H9 (cell line): ENCODE results near the gene SLC35F3. TPM values are rescaled to one million over a fixed set of nuclear protein-coding genes. Genes with fewer than 3 reads are reported as not detected.

Source experiments
- DNase-seq: peaks from one replicate; pipeline ENCODE4 v3.0.0-alpha.2; 2017
- H2AFZ ChIP-seq: one replicate; pipeline ENCODE4 v1.6.1; 2013; ENCODE audit warnings: mild to moderate bottlenecking, low read length, control low read depth, moderate library complexity
- H2AK5ac ChIP-seq: 2 replicates; pipeline ENCODE4 v1.6.1; 2013; ENCODE audit warnings: low read length, control low read depth, mixed read lengths; ENCODE audit not compliant: insufficient read length
- H2BK120ac ChIP-seq: one replicate; pipeline ENCODE4 v1.6.1; 2013; ENCODE audit warnings: low read depth, mild to moderate bottlenecking, low read length, control low read depth, inconsistent platforms; ENCODE audit not compliant: poor library complexity, severe bottlenecking
- H2BK12ac ChIP-seq: 2 replicates; pipeline ENCODE4 v1.6.1; 2013; ENCODE audit warnings: low read length, control low read depth, mixed read lengths, low read depth; ENCODE audit not compliant: insufficient read length
- H2BK15ac ChIP-seq: 2 replicates; pipeline ENCODE4 v1.6.1; 2013; ENCODE audit warnings: low read depth, low read length, control low read depth
- H2BK20ac ChIP-seq: one replicate; pipeline ENCODE4 v1.6.1; 2013; ENCODE audit warnings: low read depth, mild to moderate bottlenecking, low read length, control low read depth, inconsistent platforms; ENCODE audit not compliant: poor library complexity, severe bottlenecking
- H2BK5ac ChIP-seq: 2 replicates; pipeline ENCODE4 v1.6.1; 2013; ENCODE audit warnings: low read length, control low read depth, mixed read lengths; ENCODE audit not compliant: insufficient read length
- H3K14ac ChIP-seq: 2 replicates; pipeline ENCODE4 v1.6.1; 2013; ENCODE audit warnings: low read length, control low read depth; ENCODE audit not compliant: insufficient read depth
- H3K18ac ChIP-seq: 2 replicates; pipeline ENCODE4 v1.6.1; 2013; ENCODE audit warnings: low read depth, mild to moderate bottlenecking, mixed read lengths, low read length, control low read depth; ENCODE audit not compliant: insufficient read length
- H3K23ac ChIP-seq: 2 replicates; pipeline ENCODE4 v1.6.1; 2013; ENCODE audit warnings: low read length, control low read depth, mixed read lengths, low read depth; ENCODE audit not compliant: insufficient read length
- H3K23me2 ChIP-seq: 2 replicates; pipeline ENCODE4 v1.6.1; 2013; ENCODE audit warnings: low read depth, mild to moderate bottlenecking, mixed read lengths, low read length, control low read depth; ENCODE audit not compliant: insufficient read length, poor library complexity, severe bottlenecking
- H3K27ac ChIP-seq: 2 replicates; pipeline ENCODE4 v1.5.1; 2013; ENCODE audit warnings: low read length, control low read depth, mixed read lengths, low read depth; ENCODE audit not compliant: insufficient read length
- H3K27me3 ChIP-seq: 2 replicates; pipeline ENCODE4 v1.6.1; 2013; ENCODE audit warnings: low read length, control low read depth, inconsistent platforms; ENCODE audit not compliant: insufficient read depth
- H3K4ac ChIP-seq: 2 replicates; pipeline ENCODE4 v1.6.1; 2013; ENCODE audit warnings: low read depth, mild to moderate bottlenecking, control low read depth, inconsistent platforms, low read length, moderate library complexity
- H3K4me1 ChIP-seq: 2 replicates; pipeline ENCODE4 v1.6.1; 2013; ENCODE audit warnings: low read length, control low read depth, inconsistent platforms; ENCODE audit not compliant: insufficient read depth
- H3K4me2 ChIP-seq: 2 replicates; pipeline ENCODE4 v1.6.1; 2013; ENCODE audit warnings: low read length, control low read depth, mixed read lengths; ENCODE audit not compliant: insufficient read length, insufficient read depth
- H3K56ac ChIP-seq: 2 replicates; pipeline ENCODE4 v1.6.1; 2013; ENCODE audit warnings: low read depth, mild to moderate bottlenecking, mixed read lengths, low read length, control low read depth; ENCODE audit not compliant: insufficient read length
- H3K79me1 ChIP-seq: 2 replicates; pipeline ENCODE4 v1.6.1; 2013; ENCODE audit warnings: low read depth, mild to moderate bottlenecking, moderate library complexity, low read length, control low read depth, inconsistent platforms; ENCODE audit not compliant: insufficient read depth, poor library complexity, severe bottlenecking
- H3K79me2 ChIP-seq: 2 replicates; pipeline ENCODE4 v1.6.1; 2013; ENCODE audit warnings: low read length, control low read depth, inconsistent platforms; ENCODE audit not compliant: insufficient read depth
- H3K9ac ChIP-seq: 2 replicates; pipeline ENCODE4 v1.6.1; 2013; ENCODE audit warnings: low read length, control low read depth, mixed read lengths; ENCODE audit not compliant: insufficient read length; ENCODE audit errors: extremely low read depth
- H3K9me3 ChIP-seq: one replicate; pipeline ENCODE4 v1.6.1; 2013; ENCODE audit warnings: low read depth, low read length, inconsistent platforms; ENCODE audit not compliant: control insufficient read depth
- H3T11ph ChIP-seq: one replicate; pipeline ENCODE4 v1.6.1; 2013; ENCODE audit warnings: mild to moderate bottlenecking, low read length, control low read depth, inconsistent platforms
- H4K20me1 ChIP-seq: one replicate; pipeline ENCODE4 v1.6.1; 2013; ENCODE audit not compliant: control insufficient read depth, insufficient read length, insufficient read depth
- H4K5ac ChIP-seq: 2 replicates; pipeline ENCODE4 v1.6.1; 2013; ENCODE audit warnings: low read depth, mild to moderate bottlenecking, mixed read lengths, low read length, control low read depth; ENCODE audit not compliant: insufficient read length
- H4K8ac ChIP-seq: replicated peaks from 2 replicates; pipeline ENCODE4 v1.6.1; 2013; ENCODE audit warnings: low read length, control low read depth, mixed read lengths, low read depth; ENCODE audit not compliant: insufficient read length
- H4K91ac ChIP-seq: 2 replicates; pipeline ENCODE4 v1.6.1; 2013; ENCODE audit warnings: low read depth, mild to moderate bottlenecking, moderate library complexity, mixed read lengths, low read length, control low read depth; ENCODE audit not compliant: insufficient read length
- H3K27ac Mint-ChIP-seq, 3 experiments: 2 replicates in 2 of 3; 3 replicates in 1 of 3; pipeline ENCODE4 v1.8.0; 2020 to 2021; ENCODE audit warnings: mixed read lengths in 3 of 3, mild to moderate bottlenecking in 1 of 3, moderate library complexity in 1 of 3
- H3K27me3 Mint-ChIP-seq: 2 replicates; pipeline ENCODE4 v1.8.0; 2021; ENCODE audit warnings: low read depth, mild to moderate bottlenecking, moderate library complexity, mixed read lengths
- H3K36me3 Mint-ChIP-seq, 3 experiments: 2 replicates in 2 of 3; 3 replicates in 1 of 3; pipeline ENCODE4 v1.8.0; 2020 to 2021; ENCODE audit warnings: low read depth in 3 of 3, mixed read lengths in 3 of 3; ENCODE audit not compliant: insufficient read depth in 1 of 3
- H3K4me1 Mint-ChIP-seq, 2 experiments: 2 replicates each; pipeline ENCODE4 v1.8.0; 2020; ENCODE audit warnings: mixed read lengths in 2 of 2
- H3K4me3 Mint-ChIP-seq, 2 experiments: 2 replicates in 1 of 2; 3 replicates in 1 of 2; pipeline ENCODE4 v1.8.0; 2020 to 2021; ENCODE audit warnings: mild to moderate bottlenecking in 2 of 2, mixed read lengths in 2 of 2, moderate library complexity in 1 of 2
- H3K9me3 Mint-ChIP-seq, 2 experiments: 2 replicates in 1 of 2; 3 replicates in 1 of 2; pipeline ENCODE4 v1.8.0; 2020; ENCODE audit warnings: mild to moderate bottlenecking in 2 of 2, mixed read lengths in 2 of 2, moderate library complexity in 1 of 2
- CTCF ChIP-seq: fragments of 200-600 bp; sonication (generic); conservative IDR thresholded peaks from 3 replicates; pipeline ENCODE4 v1.8.0; 2021; ENCODE audit warnings: antibody characterized with exemption, mild to moderate bottlenecking
- total RNA-seq: library from RNA; stranded (reverse); gene quantifications from 2 replicates; pipeline ENCODE4 v1.2.1, GENCODE V29; 2021

The SLC35F3 gene
- total RNA-seq, 1 experiment from 2014 or later, result 0.81 TPM

- Histone ChIP-seq H3K4me1 (no peaks in the 10 kb centered on the region), H3K14ac (no peak overlapping the region), H3T11ph (no peak overlapping the region), H2AFZ (no peak overlapping the region), H3K9ac (no peak overlapping the region), H4K91ac (no peak overlapping the region), H4K5ac (no peak overlapping the region), H3K4me2 (no peak overlapping the region), H2BK5ac (no peak overlapping the region), H3K27me3 (no peaks in the 10 kb centered on the region; the same call in 1 of the 2 replicates), H4K8ac (no peak overlapping the region), H3K4ac (no peak overlapping the region), H3K79me1 (no peaks in the 10 kb centered on the region), H3K18ac (no peak overlapping the region), H3K79me2 (no peaks in the 10 kb centered on the region), H3K27ac (no peak overlapping the region), H2AK5ac (no peak overlapping the region), H3K56ac (no peak overlapping the region), H2BK20ac (no peak overlapping the region), H2BK15ac (no peak overlapping the region), H3K23ac (no peak overlapping the region), H3K23me2 (no peaks in the 10 kb centered on the region), H2BK12ac (no peak overlapping the region), H2BK120ac (no peak overlapping the region), H3K9me3 (no peaks in the 10 kb centered on the region), H4K20me1 (no peaks in the 10 kb centered on the region)
- peaks cover 3% of the 10 kb centered on the region for H3K27me3 Mint-ChIP-seq
- H3K27ac Mint-ChIP-seq, result no peak overlapping the region
- TF ChIP-seq CTCF, result no peak
- DNase-seq, result no peak
- H3K4me1 Mint-ChIP-seq, result peaks cover 6 to 7% of the 10 kb centered on the region in 2 experiments
- peaks cover 2 to 3% of the 10 kb centered on the region in 2 experiments; a peak in 2 of 5 replicates for H3K9me3 Mint-ChIP-seq
- H3K4me3 Mint-ChIP-seq, result no peak overlapping the region
- H3K36me3 Mint-ChIP-seq, result no peaks in the 10 kb centered on the region
Observed at GRCh38 chr1:234118911-234119310, 214.4 kb downstream of the SLC35F3 start.
